HG03159 (cell line): ENCODE results near the gene PPP1CC.
"Not testable (repeated sequence)": the region's sequence is repeated elsewhere in the genome, so short reads cannot be mapped to it uniquely, and the experiment has no call there.

Experiments
- ATAC-seq: cut with Tn5 transposase; IDR thresholded peaks from one replicate; pipeline ENCODE4 v1.9.1; 2021; ENCODE audit warnings: mild to moderate bottlenecking, moderate library complexity; ENCODE audit not compliant: unreplicated experiment

PPP1CC gene

GRCh38 chr12:110726708-110727369, 15.9 kb downstream of the PPP1CC start:
- ATAC-seq: no peak

GRCh38 chr12:110726028-110726427, 16.7 kb downstream of the PPP1CC start:
- ATAC-seq: no peak

- no peak for ATAC-seq
Observed at GRCh38 chr12:110725267-110725666, 17.4 kb downstream of the PPP1CC start.

- not testable (repeated sequence) for ATAC-seq
Observed at GRCh38 chr12:110722892-110723291, 19.8 kb downstream of the PPP1CC start.

GRCh38 chr12:110721570-110721969, 21.1 kb downstream of the PPP1CC start:
- no peak for ATAC-seq

- no peak for ATAC-seq
Observed at GRCh38 chr12:110720516-110720915, 22.2 kb downstream of the PPP1CC start.

- ATAC-seq: no peak
Observed at GRCh38 chr12:110718222-110718908, 24.3 kb downstream of the PPP1CC start.

GRCh38 chr12:110717037-110717436, 25.7 kb downstream of the PPP1CC start:
- ATAC-seq: no peak

GRCh38 chr12:110708917-110709316, 33.8 kb downstream of the PPP1CC start:
- ATAC-seq: no peak

GRCh38 chr12:110705309-110705708, 37.4 kb downstream of the PPP1CC start:
- no peak for ATAC-seq

GRCh38 chr12:110704750-110705149, 37.9 kb downstream of the PPP1CC start:
- ATAC-seq: no peak

GRCh38 chr12:110704231-110704630, 38.5 kb downstream of the PPP1CC start:
- ATAC-seq: no peak

GRCh38 chr12:110702081-110702480, 40.6 kb downstream of the PPP1CC start:
- ATAC-seq: no peak

- no peak for ATAC-seq
Observed at GRCh38 chr12:110699591-110700445, 42.9 kb downstream of the PPP1CC start.

GRCh38 chr12:110698171-110698902, 44.4 kb downstream of the PPP1CC start:
- ATAC-seq: peak; percentile 88

- no peak for ATAC-seq
Observed at GRCh38 chr12:110697236-110697635, 45.5 kb downstream of the PPP1CC start.

- no peak for ATAC-seq
Observed at GRCh38 chr12:110696283-110696682, 46.4 kb downstream of the PPP1CC start.

- ATAC-seq: no peak
Observed at GRCh38 chr12:110694330-110694901, 48.3 kb downstream of the PPP1CC start.

GRCh38 chr12:110693731-110694130, 49.0 kb downstream of the PPP1CC start:
- ATAC-seq: no peak

GRCh38 chr12:110690127-110690430, 52.6 kb downstream of the PPP1CC start:
- ATAC-seq: no peak
